H1 (cell line): ENCODE results near the gene ANKRD31. TPM values are rescaled to one million over a fixed set of nuclear protein-coding genes. Genes with fewer than 3 reads are reported as not detected.

Experiments used
- CTCF ChIA-PET: fragments of 300-600 bp; sonication (Branson Sonifier 250); formaldehyde crosslinking; loops from one replicate; lab custom pipeline; 2021; ENCODE audit not compliant: partially characterized antibody; lab: Charles Lee
- POLR2A ChIA-PET: fragments of 300-600 bp; sonication (Branson Sonifier 250); formaldehyde crosslinking; loops from one replicate; lab custom pipeline; 2021; ENCODE audit warnings: inconsistent platforms; ENCODE audit not compliant: partially characterized antibody; lab: Charles Lee
- DNase-seq, 2 experiments: peaks; one replicate each; pipeline versions ENCODE4 v3.0.0 to v3.0.0-alpha.2; 2010 to 2022; ENCODE audit warnings: low spot score in 2 of 2, low read depth in 1 of 2, mixed read lengths in 1 of 2
- FAIRE-seq: peaks from 2 replicates; lab custom pipeline; 2011; peaks lifted over from hg19 to GRCh38; lab: Jason Lieb, UNC
- H2AFZ ChIP-seq: 2 replicates; pipeline ENCODE4 v1.8.1; 2012; ENCODE audit warnings: low read length, inconsistent platforms
- H2AK5ac ChIP-seq: 2 replicates; pipeline ENCODE4 v1.6.1; 2013; ENCODE audit warnings: low read depth, low read length
- H2BK120ac ChIP-seq: replicated peaks from 2 replicates; pipeline ENCODE3; 2013; ENCODE audit warnings: low read depth, low read length, inconsistent platforms
- H2BK12ac ChIP-seq: 2 replicates; pipeline ENCODE4 v1.6.1; 2013; ENCODE audit warnings: low read depth, low read length
- H2BK15ac ChIP-seq: 2 replicates; pipeline ENCODE4 v1.6.1; 2013; ENCODE audit warnings: low read length
- H2BK20ac ChIP-seq: 2 replicates; pipeline ENCODE4 v1.6.1; 2013; ENCODE audit warnings: low read length
- H2BK5ac ChIP-seq: 2 replicates; pipeline ENCODE4 v1.6.1; 2013; ENCODE audit warnings: low read depth, low read length
- H3K14ac ChIP-seq: 2 replicates; pipeline ENCODE4 v1.6.1; 2013; ENCODE audit warnings: inconsistent platforms; ENCODE audit not compliant: insufficient read length
- H3K18ac ChIP-seq: 2 replicates; pipeline ENCODE4 v1.6.1; 2013; ENCODE audit warnings: low read length; ENCODE audit errors: extremely low read depth
- H3K23ac ChIP-seq: 2 replicates; pipeline ENCODE4 v1.6.1; 2013; ENCODE audit warnings: inconsistent platforms; ENCODE audit not compliant: insufficient read length
- H3K23me2 ChIP-seq: 2 replicates; pipeline ENCODE4 v1.6.1; 2013; ENCODE audit warnings: low read depth, low read length
- H3K27ac ChIP-seq: 2 replicates; pipeline ENCODE4 v1.6.1; 2011; ENCODE audit warnings: low read depth, low read length, inconsistent platforms
- H3K27me3 ChIP-seq, 4 experiments: replicated peaks in 1 of 4; 1 replicate in 1 of 4; 2 replicates in 3 of 4; pipeline versions ENCODE4 v1.6.1 to v1.8.1; 2011 to 2013; ENCODE audit warnings: low read length in 3 of 4, mild to moderate bottlenecking in 3 of 4, inconsistent platforms in 2 of 4, mixed read lengths in 2 of 4, moderate library complexity in 1 of 4; ENCODE audit not compliant: control insufficient read depth in 3 of 4, insufficient read depth in 3 of 4; ENCODE audit errors: extremely low read depth in 1 of 4
- H3K36me3 ChIP-seq, 4 experiments: 2 replicates each; pipeline versions ENCODE4 v1.6.1 to v1.8.1; 2011 to 2013; ENCODE audit warnings: mild to moderate bottlenecking in 4 of 4, low read length in 3 of 4, moderate library complexity in 2 of 4, control low read depth in 1 of 4, inconsistent platforms in 1 of 4; ENCODE audit not compliant: insufficient read depth in 4 of 4, control insufficient read depth in 2 of 4
- H3K4ac ChIP-seq: replicated peaks from 2 replicates; pipeline ENCODE3; 2013; ENCODE audit warnings: low read length, low read depth, mixed read lengths, inconsistent platforms; ENCODE audit not compliant: insufficient read length
- H3K4me1 ChIP-seq, 4 experiments: replicated peaks in 1 of 4; 1 replicate in 1 of 4; 2 replicates in 3 of 4; pipeline versions ENCODE4 v1.6.1 to v1.8.1; 2011 to 2013; ENCODE audit warnings: low read length in 3 of 4, inconsistent platforms in 2 of 4, mixed read lengths in 1 of 4; ENCODE audit not compliant: insufficient read depth in 4 of 4, control insufficient read depth in 3 of 4
- H3K4me2 ChIP-seq, 2 experiments: 2 replicates each; pipeline versions ENCODE4 v1.6.1 to v1.8.1; 2011 to 2013; ENCODE audit warnings: low read depth in 2 of 2, low read length in 2 of 2, control low read depth in 1 of 2, inconsistent platforms in 1 of 2, mild to moderate bottlenecking in 1 of 2; ENCODE audit not compliant: insufficient read depth in 1 of 2
- H3K4me3 ChIP-seq, 4 experiments: fragments of 200-600, 300-600 bp in 1 of 4; sonication (generic), shearing (Covaris generic), sonication (Bioruptor Twin) in 1 of 4; 2 replicates each; pipeline versions ENCODE4 v1.5.1 to v1.8.1; 2011 to 2016; ENCODE audit warnings: low read length in 4 of 4, low read depth in 3 of 4, control low read depth in 2 of 4, inconsistent platforms in 2 of 4, mild to moderate bottlenecking in 2 of 4, mixed read lengths in 1 of 4, moderate library complexity in 1 of 4; ENCODE audit not compliant: insufficient read depth in 2 of 4; ENCODE audit errors: extremely low read depth in 1 of 4
- H3K56ac ChIP-seq: replicated peaks from 2 replicates; pipeline ENCODE3; 2013; ENCODE audit warnings: low read depth, mild to moderate bottlenecking, mixed read lengths, low read length, inconsistent platforms; ENCODE audit not compliant: insufficient read length
- H3K79me1 ChIP-seq: 2 replicates; pipeline ENCODE4 v1.6.1; 2013; ENCODE audit warnings: low read depth, low read length, control low read depth
- H3K79me2 ChIP-seq, 2 experiments: 2 replicates each; pipeline versions ENCODE4 v1.6.1 to v1.8.1; 2012 to 2013; ENCODE audit warnings: low read length in 2 of 2, mild to moderate bottlenecking in 2 of 2, inconsistent platforms in 1 of 2; ENCODE audit not compliant: insufficient read depth in 2 of 2, control insufficient read depth in 1 of 2
- H3K9ac ChIP-seq, 4 experiments: replicated peaks in 1 of 4; 1 replicate in 1 of 4; 2 replicates in 3 of 4; pipeline versions ENCODE4 v1.6.1 to v1.8.1; 2011 to 2013; ENCODE audit warnings: low read depth in 3 of 4, low read length in 3 of 4, control low read depth in 2 of 4, mild to moderate bottlenecking in 2 of 4, moderate library complexity in 2 of 4, inconsistent platforms in 1 of 4; ENCODE audit errors: extremely low read depth in 1 of 4
- H3K9me3 ChIP-seq, 2 experiments: 2 replicates each; pipeline versions ENCODE4 v1.6.1 to v1.8.1; 2012 to 2013; ENCODE audit warnings: mild to moderate bottlenecking in 2 of 2, moderate library complexity in 2 of 2, control low read depth in 1 of 2, inconsistent platforms in 1 of 2, low read depth in 1 of 2, low read length in 1 of 2, mixed read lengths in 1 of 2; ENCODE audit not compliant: insufficient read depth in 2 of 2
- H4K20me1 ChIP-seq, 2 experiments: replicated peaks in 1 of 2; 2 replicates each; pipeline versions ENCODE3 to v1.8.1; 2011 to 2013; ENCODE audit warnings: inconsistent platforms in 2 of 2, low read length in 2 of 2, mild to moderate bottlenecking in 1 of 2; ENCODE audit not compliant: insufficient read depth in 2 of 2, control insufficient read depth in 1 of 2
- H4K5ac ChIP-seq: 2 replicates; pipeline ENCODE4 v1.6.1; 2013; ENCODE audit warnings: low read length, low read depth, mixed read lengths, inconsistent platforms; ENCODE audit not compliant: insufficient read length
- H4K8ac ChIP-seq: 2 replicates; pipeline ENCODE4 v1.8.0; 2013; ENCODE audit warnings: mild to moderate bottlenecking, moderate library complexity, low read length, inconsistent platforms; ENCODE audit not compliant: insufficient read depth; ENCODE audit errors: extremely low read depth
- H4K91ac ChIP-seq: replicated peaks from 2 replicates; pipeline ENCODE3; 2013; ENCODE audit warnings: low read length, mixed read lengths, inconsistent platforms; ENCODE audit not compliant: insufficient read length
- KDM4A ChIP-seq: IDR thresholded peaks from one replicate; pipeline ENCODE4 v1.7.1; 2012; ENCODE audit warnings: low read depth, mild to moderate bottlenecking, moderate library complexity, low read length, inconsistent platforms; ENCODE audit not compliant: severe bottlenecking
- POLR2A ChIP-seq, 2 experiments: IDR thresholded peaks; 1 replicate in 1 of 2; 2 replicates in 1 of 2; pipeline ENCODE4 v1.6.1; 2011; ENCODE audit warnings: low read depth in 2 of 2, low read length in 2 of 2, mild to moderate bottlenecking in 2 of 2; ENCODE audit errors: control extremely low read depth in 1 of 2
- WGBS, 2 experiments: shearing (Covaris generic) in 1 of 2; methylation state at CpG; one replicate each; pipeline versions ENCODE4 v1.1.6 to v1.1.7; 2013 to 2015; ENCODE audit warnings: low lambda C conversion rate in 2 of 2, mixed read lengths in 2 of 2, inconsistent platforms in 1 of 2, low coverage in 1 of 2, missing lambda C conversion rate in 1 of 2; ENCODE audit not compliant: insufficient replicate concordance in 2 of 2, insufficient coverage in 1 of 2, insufficient read length in 1 of 2; ENCODE audit errors: extremely low coverage in 1 of 2, missing lambda C conversion rate in 1 of 2; 5-methylcytosine and 5-hydroxymethylcytosine counted together
- polyA plus RNA-seq, 7 experiments: library from polyadenylated mRNA; depleted of rRNA in 3 of 7; stranded (reverse) in 5 of 7; unstranded in 2 of 7; fragments of >200 nt in 5 of 7; fragments of 200-250 nt in 2 of 7; gene quantifications; 1 replicate in 5 of 7; 2 replicates in 1 of 7; 4 replicates in 1 of 7; pipeline versions ENCODE4 v1.2.1 to v1.2.3, GENCODE V29; 2011 to 2013; ENCODE audit warnings: missing spikeins in 2 of 7, mixed read lengths in 2 of 7
- total RNA-seq: library from RNA; stranded (reverse); fragmentation: NEBNext Ultra II Directional; extraction: Animal tissue kit (Norgen Biotek cat#: 25700); gene quantifications from 2 replicates; pipeline ENCODE4 v1.2.1, GENCODE V29; 2021

Gene ANKRD31
- total and polyA plus RNA-seq, 2 of the 8 experiments (the other 6 are each of a cell fraction or from before 2014, with no cell fraction given) = 0.05 to 0.06 TPM

DNA sequence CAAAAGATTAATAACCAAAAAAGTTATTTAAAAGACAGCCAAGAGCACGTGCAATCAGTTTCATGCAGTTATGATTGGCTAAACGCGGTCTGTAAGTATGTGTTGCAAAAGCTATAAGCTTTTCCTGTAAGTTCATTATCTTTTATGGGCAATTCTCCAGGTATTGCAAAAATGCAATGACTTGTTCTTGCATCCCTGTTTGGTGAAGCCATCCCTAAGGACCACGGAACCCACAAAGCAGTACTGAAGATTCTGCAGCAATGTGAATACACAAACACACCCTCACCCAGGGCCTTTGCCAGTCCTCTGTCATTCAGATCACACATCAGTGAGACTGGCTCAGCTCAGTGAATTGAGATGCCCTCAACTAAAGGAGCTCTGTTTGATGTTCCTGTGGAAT lies 195.7 kb downstream of the ANKRD31 start:
- no peak for FAIRE-seq
- no peak for DNase-seq
- 92% methylated on average over 4 of the region's 4 CpGs; no CpG with 5 or more reads in 1 of the 2 experiments for WGBS, 2 experiments

More for the DNA sequence above, 195.7 kb downstream of the ANKRD31 start:
- H2AFZ ChIP-seq = no peak overlapping the region
- H3K23ac ChIP-seq = no peak overlapping the region
- H3K18ac ChIP-seq = no peak overlapping the region
- no peak overlapping the region for H3K14ac ChIP-seq
- H3K9ac ChIP-seq = no peak overlapping the region
- H4K20me1 ChIP-seq = no peaks in the 10 kb centered on the region
- H3K23me2 ChIP-seq = no peaks in the 10 kb centered on the region
- H3K27ac ChIP-seq = no peak overlapping the region
- ChIA-PET POLR2A (no interaction called here), CTCF (interaction anchor here (1.9 to 3.5 kb wide), 2 partner anchors 10 to 93 kb away, joined by 8 to 29 read pairs; partner anchors contain the start of gene GCNT4)
- no peak overlapping the region for H3K4ac ChIP-seq
- H3K36me3 ChIP-seq = peaks cover 0 to 9% (median 0%) of the 10 kb centered on the region in 4 experiments; a peak in 3 of 8 replicates
- TF ChIP-seq KDM4A = no peak
- TF ChIP-seq POLR2A (IDR thresholded peaks at IDR 0.05; ENCODE audit: control extremely low read depth in 1 of 2, low read depth in 2 of 2, low read length in 2 of 2) = peak in 1 of 2 experiments; percentile 32; a peak in 1 of 3 replicates
- no peak overlapping the region for H2BK5ac ChIP-seq
- no peak overlapping the region for H3K4me2 ChIP-seq
- no peak overlapping the region for H4K91ac ChIP-seq
- H2BK15ac ChIP-seq = no peak overlapping the region
- no peaks in the 10 kb centered on the region for H3K79me2 ChIP-seq
- peaks cover 0 to 3% (median 0%) of the 10 kb centered on the region in 4 experiments; a peak in 1 of 7 replicates for H3K4me1 ChIP-seq
- H3K4me3 ChIP-seq = no peak overlapping the region
- H3K27me3 ChIP-seq = no peaks in the 10 kb centered on the region
- no peak overlapping the region for H2BK120ac ChIP-seq
- H4K5ac ChIP-seq = no peak overlapping the region
- H3K56ac ChIP-seq = no peak overlapping the region
- H2BK12ac ChIP-seq = no peak overlapping the region
- H3K9me3 ChIP-seq = no peaks in the 10 kb centered on the region
- H2BK20ac ChIP-seq = no peak overlapping the region
- H3K79me1 ChIP-seq = no peaks in the 10 kb centered on the region; the same call in 1 of the 2 replicates
- no peak overlapping the region for H2AK5ac ChIP-seq
- H4K8ac ChIP-seq = no peak overlapping the region
